ENCODE data around the gene FRMD5. TPM values are rescaled to one million over a fixed set of nuclear protein-coding genes. Genes with fewer than 3 reads are reported as not detected.
"Not testable (repeated sequence)": the region's sequence is repeated elsewhere in the genome, so short reads cannot be mapped to it uniquely, and the experiment has no call there.

The FRMD5 gene
- 4.3 and 4.9 TPM in 2 replicates for total RNA-seq

DNA sequence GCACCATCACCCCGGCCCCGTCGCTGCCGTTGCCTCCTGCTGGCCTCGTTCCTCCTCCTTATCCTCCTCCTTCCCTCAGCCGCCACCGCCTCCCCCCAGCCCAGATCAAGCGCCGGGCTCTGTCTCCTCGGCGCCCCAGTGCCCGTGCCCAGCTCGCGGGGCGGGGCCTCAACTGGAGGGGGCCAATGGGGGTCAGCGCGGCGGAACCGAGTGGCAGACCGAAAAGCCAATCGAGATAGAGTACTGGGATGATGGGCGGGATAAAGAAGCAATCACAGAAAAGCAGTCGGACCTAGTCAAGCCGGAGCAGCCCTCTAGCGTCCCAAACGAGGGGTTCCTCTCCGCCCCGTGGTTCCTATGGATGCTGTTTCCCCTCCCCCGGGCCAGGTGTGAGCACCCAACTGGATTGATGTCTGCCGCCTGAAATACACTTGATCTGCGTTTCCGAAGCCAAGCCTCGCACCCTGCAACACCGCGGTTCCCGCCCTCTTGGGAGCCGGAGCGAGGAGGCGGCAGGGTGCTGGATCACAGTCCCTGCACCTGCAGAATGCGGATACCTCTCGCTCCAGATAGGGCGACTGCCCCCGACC, at the start of gene FRMD5:
FRMD5 (minus strand) TSS at position 121 of the 590 bp plus-strand sequence.
- DNase-seq (ENCODE audit: low read depth), result peak; percentile 83

GRCh38 chr15:44243829-44244228, 48.8 kb upstream of the FRMD5 start:
- DNase-seq (ENCODE audit: low read depth), result no peak

DNA sequence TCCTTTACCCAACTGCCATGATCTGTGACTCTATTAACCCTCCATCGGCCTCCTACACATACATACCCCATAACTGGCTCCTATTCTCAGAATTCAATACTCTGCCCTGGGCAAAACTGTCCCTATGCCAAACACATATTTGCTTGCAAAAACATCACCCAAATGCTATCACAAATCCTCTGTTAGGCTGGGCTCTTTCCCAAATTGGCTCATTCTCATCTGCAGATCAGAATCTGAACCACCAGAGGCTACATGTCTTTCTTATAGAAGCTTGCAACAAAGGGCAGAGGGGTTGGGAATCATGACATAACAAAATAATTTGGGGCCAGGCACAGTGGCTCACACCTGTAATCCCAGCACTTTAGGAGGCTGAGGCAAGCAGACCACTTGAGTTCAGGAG, 48.1 kb upstream of the FRMD5 start:
- no peak for DNase-seq (ENCODE audit: low read depth)

DNA sequence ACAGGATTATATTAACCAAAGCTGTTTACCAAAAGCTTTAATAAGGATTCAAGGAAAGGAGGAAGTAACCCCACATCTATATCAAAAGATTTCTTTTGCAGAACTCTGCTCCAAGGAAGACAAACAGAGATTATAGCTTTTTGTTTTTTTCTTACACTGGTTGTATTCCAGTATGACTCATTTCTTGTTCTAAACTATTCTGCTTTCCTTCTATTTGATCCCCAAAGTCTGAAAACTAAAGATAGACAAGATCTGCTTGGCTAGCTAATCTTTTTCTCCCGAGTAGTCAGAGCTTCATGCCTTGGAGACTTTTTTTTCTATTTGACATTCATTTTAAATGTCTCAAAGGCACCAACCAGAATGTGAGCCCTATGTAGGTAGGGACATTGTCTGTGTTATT, 36.8 kb upstream of the FRMD5 start:
- no peak for DNase-seq (ENCODE audit: low read depth)

GRCh38 chr15:44229301-44229700, 34.2 kb upstream of the FRMD5 start:
- not testable (repeated sequence) for DNase-seq (ENCODE audit: low read depth)

GRCh38 chr15:44227584-44227983, 32.5 kb upstream of the FRMD5 start:
- no peak for DNase-seq (ENCODE audit: low read depth)

DNA sequence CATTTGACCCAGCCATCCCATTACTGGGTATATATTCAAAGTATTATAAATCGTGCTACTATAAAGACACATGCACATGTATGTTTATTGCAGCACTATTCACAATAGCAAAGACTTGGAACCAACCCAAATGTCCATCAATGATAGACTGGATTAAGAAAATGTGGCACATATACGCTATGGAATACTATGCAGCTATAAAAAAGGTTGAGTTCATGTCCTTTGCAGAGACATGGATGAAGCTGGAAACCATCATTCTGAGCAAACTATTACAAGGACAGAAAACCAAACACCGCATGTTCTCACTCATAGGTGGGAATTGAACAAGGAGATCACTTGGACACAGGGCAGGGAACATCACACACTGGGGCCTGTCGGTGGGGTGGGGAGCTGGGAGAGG, 31.9 kb upstream of the FRMD5 start:
- DNase-seq (ENCODE audit: low read depth), result not testable (repeated sequence)

- peak; percentile 7 for DNase-seq (ENCODE audit: low read depth)
These were observed 27.4 kb upstream of the FRMD5 start for GRCh38 chr15:44222478-44222877.

GRCh38 chr15:44219073-44219472, 24.0 kb upstream of the FRMD5 start:
- DNase-seq (ENCODE audit: low read depth), result no peak

- DNase-seq (ENCODE audit: low read depth), result no peak
These were observed 21.9 kb upstream of the FRMD5 start for GRCh38 chr15:44216958-44217357.

DNA sequence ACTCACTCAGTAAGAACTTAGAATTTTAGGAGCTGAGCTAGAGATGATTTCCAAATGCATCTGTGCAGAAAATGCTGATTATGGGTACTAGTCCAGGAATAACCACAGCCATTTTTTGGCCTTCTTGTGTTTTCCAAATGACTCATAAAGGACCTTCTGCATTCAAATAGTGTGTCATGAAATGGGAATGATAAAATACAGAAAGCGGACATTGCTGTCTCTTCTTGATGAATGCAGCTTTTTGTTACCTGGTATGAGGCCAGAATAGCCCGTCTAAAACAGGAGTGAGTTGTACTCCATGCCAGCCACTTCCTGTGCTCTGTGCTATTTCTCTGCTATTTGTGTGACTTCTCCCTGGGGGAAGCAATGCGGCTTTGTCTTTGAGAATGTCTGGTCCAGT, 20.5 kb upstream of the FRMD5 start:
- peak; percentile 67 for DNase-seq (ENCODE audit: low read depth)

- no peak for DNase-seq (ENCODE audit: low read depth)
These were observed 13.9 kb upstream of the FRMD5 start for GRCh38 chr15:44208956-44209355.

DNA sequence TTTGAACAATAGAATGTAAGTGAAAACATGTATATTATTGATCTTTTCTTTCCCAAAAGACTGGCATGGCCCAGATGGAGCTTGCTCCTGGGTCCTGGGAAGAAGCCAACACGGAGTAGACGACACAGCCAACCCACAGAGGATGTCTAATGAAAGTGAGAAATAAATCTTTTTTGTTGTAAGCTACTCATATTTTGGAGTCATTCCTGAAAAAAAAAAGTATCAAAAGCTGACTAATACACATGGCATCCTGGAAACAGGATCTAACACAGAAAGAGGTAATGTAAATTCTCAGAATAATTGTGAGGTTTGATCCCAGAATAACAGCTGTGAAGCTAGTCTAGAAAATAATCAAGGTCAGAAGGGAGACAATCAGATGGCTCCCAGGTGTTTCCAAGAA, 12.6 kb upstream of the FRMD5 start:
- peak; percentile 49 for DNase-seq (ENCODE audit: low read depth)

DNA sequence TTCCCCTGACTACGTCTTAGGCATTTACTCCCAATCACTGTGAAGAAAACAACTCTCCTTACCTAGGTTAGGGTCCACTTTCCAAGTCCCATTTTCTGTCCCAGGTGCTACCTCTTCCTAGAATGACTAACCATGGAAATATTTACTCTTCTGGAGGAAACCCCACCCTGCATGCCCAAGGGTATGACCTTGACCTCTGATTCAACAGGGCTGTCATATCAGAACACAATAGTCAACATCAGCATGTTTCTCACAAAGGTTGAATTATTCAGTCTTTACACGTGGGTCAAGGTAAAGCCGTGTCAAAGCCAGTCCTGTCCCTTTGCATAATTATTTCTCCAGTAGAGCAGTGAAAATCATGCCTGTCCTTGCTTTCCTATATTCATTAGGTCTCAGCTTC, 4.3 kb upstream of the FRMD5 start:
- DNase-seq (ENCODE audit: low read depth), result no peak

DNA sequence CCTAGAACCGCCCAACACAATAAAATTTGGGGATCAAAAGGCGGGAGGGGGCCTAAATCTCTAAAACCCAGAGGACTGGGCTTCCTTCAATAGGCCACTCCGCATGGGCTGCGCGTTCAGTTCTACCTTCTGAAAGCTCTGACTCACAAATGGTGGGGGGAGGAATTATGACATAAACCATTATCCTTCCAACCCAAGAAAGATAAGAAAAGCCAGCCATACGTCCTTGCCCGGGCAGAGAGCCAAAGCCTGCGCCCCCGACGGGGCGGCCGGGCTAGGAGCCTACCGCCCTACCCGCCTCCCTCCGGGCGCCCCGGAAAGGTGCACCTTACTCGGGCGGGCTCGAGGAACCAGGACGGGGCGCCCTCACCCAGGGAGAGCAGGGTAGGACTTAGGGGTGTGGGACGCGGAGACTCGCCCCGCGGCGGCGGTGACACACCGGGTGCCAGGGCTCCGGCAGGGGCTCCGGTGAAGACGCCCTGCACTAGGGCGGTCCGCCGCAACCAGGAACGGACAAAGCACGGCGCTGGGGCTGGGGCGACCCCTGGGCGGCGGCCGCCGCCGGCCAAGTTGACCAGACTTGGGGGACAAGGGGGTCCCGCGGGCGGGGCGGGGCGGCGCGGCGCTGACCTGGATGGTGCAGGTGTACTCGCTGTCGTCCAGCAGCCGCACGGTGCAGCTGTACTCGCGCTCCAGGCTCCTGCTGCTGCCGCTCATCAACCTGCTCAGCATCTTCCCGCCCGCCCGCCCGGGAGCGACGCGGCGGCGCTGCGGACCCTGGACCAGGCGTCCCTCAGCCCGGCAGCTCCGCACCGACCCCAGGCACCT, 534 bp downstream of the FRMD5 start:
- DNase-seq (ENCODE audit: low read depth), result peak; percentile 46

DNA sequence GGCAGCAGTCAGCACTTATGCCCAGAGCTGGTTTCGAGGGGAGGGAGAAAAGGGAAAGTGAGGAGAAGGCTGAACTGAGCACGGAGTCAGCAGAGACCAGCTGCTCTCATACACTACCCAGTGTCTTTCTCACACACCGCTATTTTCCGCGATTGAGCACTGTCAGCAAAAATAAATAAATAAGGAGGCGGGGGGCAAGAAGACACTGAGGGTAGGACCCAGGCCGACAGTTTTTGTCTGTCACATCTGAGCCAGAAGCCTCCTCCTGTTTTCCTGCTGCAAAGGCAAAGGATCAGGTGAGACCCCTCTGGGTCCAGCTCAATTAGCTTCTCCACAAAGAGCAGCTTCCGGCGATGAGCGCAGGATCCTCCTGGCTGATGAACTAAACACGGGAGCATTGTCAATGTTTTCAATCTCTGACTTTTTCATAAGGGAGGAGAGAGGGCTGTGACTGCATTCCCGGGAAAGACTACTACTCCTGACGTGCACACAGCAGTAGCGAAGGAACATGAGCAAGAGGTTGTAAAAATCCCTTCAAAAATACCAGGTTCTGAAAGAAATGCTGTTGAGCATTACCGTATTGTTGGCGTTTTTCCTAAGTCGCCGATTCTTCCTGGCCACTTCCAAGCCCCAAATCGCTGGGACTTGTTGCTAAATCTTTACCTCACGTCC, 1.3 kb downstream of the FRMD5 start:
- DNase-seq (ENCODE audit: low read depth), result peak; percentile 31

- no peak for DNase-seq (ENCODE audit: low read depth)
These were observed 6.3 kb downstream of the FRMD5 start for GRCh38 chr15:44188795-44189194.

DNA sequence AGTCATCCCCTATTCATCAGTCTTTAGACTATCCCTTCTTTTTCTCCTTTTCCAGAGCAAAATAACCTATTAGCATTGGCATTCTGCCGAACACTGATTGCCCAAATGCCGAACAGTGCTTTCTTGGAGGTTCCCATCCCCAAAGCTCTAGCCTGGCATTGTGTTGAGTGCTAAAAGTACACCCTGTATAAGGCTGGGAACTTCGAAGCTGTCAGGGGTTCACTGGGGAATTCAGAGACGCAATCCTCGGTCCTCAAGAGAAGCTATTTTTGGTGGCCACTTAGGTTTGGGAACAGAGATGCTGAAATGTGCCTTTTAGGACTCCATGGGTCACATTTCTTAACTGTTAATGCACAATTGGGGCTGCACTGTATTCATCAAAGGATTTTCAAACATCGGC, 8.4 kb downstream of the FRMD5 start:
- DNase-seq (ENCODE audit: low read depth), result no peak

- DNase-seq (ENCODE audit: low read depth), result no peak
These were observed 11.7 kb downstream of the FRMD5 start for GRCh38 chr15:44183363-44183762.

DNA sequence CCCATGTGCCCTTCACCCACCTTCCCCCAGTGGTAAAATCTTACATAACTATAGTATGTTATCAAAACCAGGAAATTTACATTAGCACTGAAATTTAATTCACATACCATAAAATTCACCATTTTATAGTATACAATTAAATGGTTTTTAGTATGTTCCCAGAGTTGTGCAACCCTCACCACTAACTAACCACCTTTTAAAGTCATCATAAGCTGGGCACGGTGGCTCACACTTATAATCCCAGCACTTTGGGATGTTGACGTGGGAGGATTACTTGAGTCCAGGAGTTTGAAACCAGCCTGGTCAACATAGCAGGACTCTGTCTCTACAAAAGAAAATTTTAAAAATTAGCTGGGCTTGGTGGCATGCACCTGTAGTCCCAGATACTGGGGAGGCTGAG, 13.7 kb downstream of the FRMD5 start:
- DNase-seq (ENCODE audit: low read depth), result no peak

DNA sequence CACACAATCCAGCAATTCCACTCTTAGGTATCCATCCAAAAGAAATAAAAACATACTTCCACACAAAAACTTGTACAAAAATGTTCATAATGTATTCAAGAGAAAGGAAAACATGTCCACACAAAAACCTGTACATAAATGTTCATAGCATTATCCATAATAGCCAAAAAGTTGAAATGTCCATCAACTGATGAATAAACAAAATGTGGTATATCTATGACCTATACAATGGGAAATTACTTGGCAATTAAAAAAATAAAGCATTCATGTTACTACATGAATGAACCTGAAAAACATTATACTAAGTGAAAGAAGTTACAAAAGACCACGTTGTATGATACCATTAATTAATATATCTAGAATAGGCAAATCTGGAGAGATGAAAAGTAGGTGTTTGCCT, 17.9 kb downstream of the FRMD5 start:
- DNase-seq (ENCODE audit: low read depth), result no peak

DNA sequence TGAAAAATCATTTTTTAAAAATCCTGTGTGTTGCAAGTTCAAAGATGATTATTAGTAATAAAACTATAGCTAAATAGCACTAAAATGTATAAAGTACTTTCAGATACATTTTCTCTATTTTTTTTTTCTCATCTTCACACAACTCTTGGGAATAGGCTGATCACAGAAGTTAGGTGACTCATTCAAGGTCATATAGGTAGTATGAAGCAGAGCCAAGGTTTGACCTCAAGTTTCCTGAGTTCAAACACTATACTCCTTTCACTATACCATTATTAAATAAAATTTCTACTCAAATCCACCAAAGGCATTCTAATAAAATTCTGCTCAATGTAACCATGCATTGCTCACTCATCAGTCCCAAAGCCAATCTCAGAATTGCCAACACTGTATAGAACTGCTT, 21.3 kb downstream of the FRMD5 start:
- DNase-seq (ENCODE audit: low read depth), result no peak

DNA sequence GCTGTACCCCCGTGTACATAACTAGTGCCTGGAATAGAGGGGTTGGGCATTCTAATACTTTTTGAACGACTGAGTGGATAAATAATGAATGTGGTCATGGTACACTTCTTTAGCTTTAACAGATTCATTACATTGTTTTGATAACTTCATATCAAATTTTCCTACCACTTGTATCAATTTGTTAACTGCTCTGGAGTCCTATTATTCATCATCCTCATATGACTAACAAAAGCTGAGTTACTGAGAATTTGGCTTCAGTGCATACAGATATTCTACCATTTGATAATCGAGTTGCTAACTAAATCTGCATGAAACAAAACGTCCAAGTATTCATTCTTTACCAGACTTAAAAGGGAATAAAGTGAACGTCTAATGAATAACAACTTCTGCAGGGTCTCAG, 31.7 kb downstream of the FRMD5 start:
- no peak for DNase-seq (ENCODE audit: low read depth)

Data from renal cortical epithelial cell (primary cell).